OCI-LY3 (cell line): ENCODE measurements around the gene NADK.

Source experiments
- H2AFZ ChIP-seq: fragments of 200-600, 300-600 bp; shearing (Covaris generic); 2 replicates; pipeline ENCODE4 v1.6.0; 2014; ENCODE audit warnings: antibody characterized with exemption, low read depth, low read length
- H3K27ac ChIP-seq: fragments of 200-600, 300-600 bp; sonication (generic); 2 replicates; pipeline ENCODE4 v1.5.1; 2014; ENCODE audit warnings: mild to moderate bottlenecking, low read length, moderate library complexity, mixed read lengths
- H3K27me3 ChIP-seq: fragments of 200-600, 300-600 bp; sonication (generic); 2 replicates; pipeline ENCODE4 v1.6.1; 2014; ENCODE audit warnings: low read depth, low read length, mixed read lengths
- H3K36me3 ChIP-seq: fragments of 200-600, 300-600 bp; sonication (generic); replicated peaks from 2 replicates; pipeline ENCODE3; 2014; ENCODE audit warnings: low read depth, low read length, mixed read lengths
- H3K4me1 ChIP-seq: fragments of 300-600, 200-600 bp; sonication (generic); 2 replicates; pipeline ENCODE4 v1.6.1; 2014; ENCODE audit warnings: low read length, mixed read lengths
- H3K4me2 ChIP-seq: fragments of 200-600, 300-600 bp; sonication (generic); 2 replicates; pipeline ENCODE4 v1.6.1; 2014; ENCODE audit warnings: low read length, mixed read lengths
- H3K4me3 ChIP-seq: fragments of 300-600, 200-600 bp; sonication (generic); 2 replicates; pipeline ENCODE4 v1.5.1; 2014; ENCODE audit warnings: antibody characterized with exemption, mild to moderate bottlenecking, low read length, moderate library complexity
- H3K79me2 ChIP-seq: fragments of 300-600, 200-600 bp; shearing (Covaris generic); 2 replicates; pipeline ENCODE4 v1.6.1; 2014; ENCODE audit warnings: mild to moderate bottlenecking, low read length, mixed read lengths
- H3K9ac ChIP-seq: fragments of 300-600, 200-600 bp; shearing (Covaris generic); 2 replicates; pipeline ENCODE4 v1.6.0; 2014; ENCODE audit warnings: mild to moderate bottlenecking, low read length, moderate library complexity
- H3K9me3 ChIP-seq: fragments of 200-600, 300-600 bp; shearing (Covaris generic); 2 replicates; pipeline ENCODE4 v1.6.1; 2014; ENCODE audit warnings: low read length, mixed read lengths; ENCODE audit not compliant: insufficient read depth
- H4K20me1 ChIP-seq: fragments of 200-600, 300-600 bp; sonication (generic); 2 replicates; pipeline ENCODE4 v1.6.1; 2016; ENCODE audit warnings: low read length, mixed read lengths; ENCODE audit not compliant: insufficient read depth
- CTCF ChIP-seq: fragments of 200-600, 300-600 bp; sonication (generic); IDR thresholded peaks from 2 replicates; pipeline ENCODE4 v1.5.1; 2014; ENCODE audit warnings: antibody characterized with exemption, low read length, low read depth
- EZH2phosphoT487 ChIP-seq: fragments of 200-600 bp; shearing (Covaris generic); IDR thresholded peaks from 2 replicates; pipeline ENCODE4 v1.6.1; 2018; ENCODE audit warnings: antibody characterized with exemption, mixed run types, low read depth

Gene NADK

GRCh38 chr1:1758692-1759455, 19.4 kb downstream of the NADK start:
- Histone ChIP-seq H3K4me1 (no peaks in the 10 kb centered on the region), H3K9me3 (no peaks in the 10 kb centered on the region), H2AFZ (no peak overlapping the region), H4K20me1 (peaks cover 17% of the 10 kb centered on the region), H3K4me2 (no peak overlapping the region), H3K79me2 (peaks cover 61% of the 10 kb centered on the region), H3K27ac (no peak overlapping the region), H3K4me3 (no peak overlapping the region), H3K36me3 (peaks cover 47% of the 10 kb centered on the region), H3K27me3 (no peaks in the 10 kb centered on the region), H3K9ac (no peak overlapping the region)
- TF ChIP-seq CTCF: no peak

GRCh38 chr1:1758059-1758621, 20.1 kb downstream of the NADK start:
- H3K27ac ChIP-seq: no peak overlapping the region
- H3K9ac ChIP-seq: no peak overlapping the region
- H3K4me1 ChIP-seq: no peaks in the 10 kb centered on the region
- no peak overlapping the region for H2AFZ ChIP-seq
- no peaks in the 10 kb centered on the region for H3K9me3 ChIP-seq
- peaks cover 17% of the 10 kb centered on the region for H4K20me1 ChIP-seq
- no peak for TF ChIP-seq EZH2phosphoT487
- TF ChIP-seq CTCF: no peak
- no peak overlapping the region for H3K4me3 ChIP-seq
- H3K79me2 ChIP-seq: peaks cover 57% of the 10 kb centered on the region
- H3K36me3 ChIP-seq: peaks cover 51% of the 10 kb centered on the region
- H3K4me2 ChIP-seq: no peak overlapping the region
- no peaks in the 10 kb centered on the region for H3K27me3 ChIP-seq

GRCh38 chr1:1757422-1758058, 20.7 kb downstream of the NADK start:
- no peak for TF ChIP-seq EZH2phosphoT487
- TF ChIP-seq CTCF: no peak
- H3K36me3 ChIP-seq: peaks cover 55% of the 10 kb centered on the region
- no peaks in the 10 kb centered on the region for H3K9me3 ChIP-seq
- no peak overlapping the region for H2AFZ ChIP-seq
- H3K79me2 ChIP-seq: peaks cover 51% of the 10 kb centered on the region
- no peak overlapping the region for H3K27ac ChIP-seq
- no peak overlapping the region for H3K4me3 ChIP-seq
- no peak overlapping the region for H3K9ac ChIP-seq
- no peaks in the 10 kb centered on the region for H3K27me3 ChIP-seq
- H4K20me1 ChIP-seq: peaks cover 17% of the 10 kb centered on the region
- no peak overlapping the region for H3K4me2 ChIP-seq
- no peaks in the 10 kb centered on the region for H3K4me1 ChIP-seq

GRCh38 chr1:1756661-1757421, 21.4 kb downstream of the NADK start:
- H3K4me3 ChIP-seq: no peak overlapping the region
- H2AFZ ChIP-seq: no peak overlapping the region
- H4K20me1 ChIP-seq: peaks cover 17% of the 10 kb centered on the region
- no peaks in the 10 kb centered on the region for H3K4me1 ChIP-seq
- TF ChIP-seq EZH2phosphoT487 (no peak), CTCF (no peak)
- H3K27me3 ChIP-seq: no peaks in the 10 kb centered on the region
- no peak overlapping the region for H3K4me2 ChIP-seq
- H3K9ac ChIP-seq: no peak overlapping the region
- peaks cover 44% of the 10 kb centered on the region for H3K79me2 ChIP-seq
- no peak overlapping the region for H3K27ac ChIP-seq
- H3K9me3 ChIP-seq: no peaks in the 10 kb centered on the region
- H3K36me3 ChIP-seq: peaks cover 52% of the 10 kb centered on the region
